ENCODE measurements around the gene RAB3IL1.

RAB3IL1 gene

DNA sequence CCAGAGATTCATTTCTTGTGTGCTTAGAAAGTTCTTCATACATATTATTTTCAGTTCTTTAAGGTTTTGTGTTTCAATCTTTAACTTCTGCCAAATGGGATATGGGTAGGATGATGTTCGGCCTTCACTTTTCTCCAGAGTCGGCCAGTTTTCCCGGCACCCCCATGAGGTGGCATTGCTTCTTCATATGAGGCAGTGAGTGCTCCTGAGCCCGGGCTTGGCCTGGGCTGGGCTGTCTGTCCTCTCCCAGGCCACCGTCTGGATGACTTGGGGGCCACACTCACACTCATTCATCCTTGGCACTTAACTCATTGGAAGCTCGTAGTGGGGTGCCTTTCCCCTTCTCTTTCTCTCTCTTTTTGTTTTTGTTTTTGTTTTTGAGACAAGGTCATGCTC is 65.5 kb downstream of the RAB3IL1 start:
- H3K9ac ChIP-seq (ENCODE audit: low read depth, low read length): no peak overlapping the region
- no peaks in the 10 kb centered on the region for H3K27me3 ChIP-seq (ENCODE audit: insufficient read depth, low read length, poor library complexity)
- H2AFZ ChIP-seq (ENCODE audit: low read depth, low read length): no peak overlapping the region
- peaks cover 62% of the 10 kb centered on the region for H4K20me1 ChIP-seq (ENCODE audit: insufficient read depth, low read length)
- TF ChIP-seq EZH2 (IDR thresholded peaks at IDR 0.05; ENCODE audit: borderline replicate concordance, low read depth, low read length, severe bottlenecking): no peak
- TF ChIP-seq, protein P1, sequence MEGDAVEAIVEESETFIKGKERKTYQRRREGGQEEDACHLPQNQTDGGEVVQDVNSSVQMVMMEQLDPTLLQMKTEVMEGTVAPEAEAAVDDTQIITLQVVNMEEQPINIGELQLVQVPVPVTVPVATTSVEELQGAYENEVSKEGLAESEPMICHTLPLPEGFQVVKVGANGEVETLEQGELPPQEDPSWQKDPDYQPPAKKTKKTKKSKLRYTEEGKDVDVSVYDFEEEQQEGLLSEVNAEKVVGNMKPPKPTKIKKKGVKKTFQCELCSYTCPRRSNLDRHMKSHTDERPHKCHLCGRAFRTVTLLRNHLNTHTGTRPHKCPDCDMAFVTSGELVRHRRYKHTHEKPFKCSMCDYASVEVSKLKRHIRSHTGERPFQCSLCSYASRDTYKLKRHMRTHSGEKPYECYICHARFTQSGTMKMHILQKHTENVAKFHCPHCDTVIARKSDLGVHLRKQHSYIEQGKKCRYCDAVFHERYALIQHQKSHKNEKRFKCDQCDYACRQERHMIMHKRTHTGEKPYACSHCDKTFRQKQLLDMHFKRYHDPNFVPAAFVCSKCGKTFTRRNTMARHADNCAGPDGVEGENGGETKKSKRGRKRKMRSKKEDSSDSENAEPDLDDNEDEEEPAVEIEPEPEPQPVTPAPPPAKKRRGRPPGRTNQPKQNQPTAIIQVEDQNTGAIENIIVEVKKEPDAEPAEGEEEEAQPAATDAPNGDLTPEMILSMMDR (IDR thresholded peaks at IDR 0.05; ENCODE audit: borderline replicate concordance, extremely low read depth, low read length, poor library complexity, severe bottlenecking): no peak
- ATAC-seq (ENCODE audit: insufficient read depth, low read depth): no peak
- H3K4me3 ChIP-seq (ENCODE audit: low read depth in 1 of 2, low read length in 2 of 2): no peak overlapping the region
- peaks cover 40% of the 10 kb centered on the region for H3K79me2 ChIP-seq (ENCODE audit: insufficient read depth, low read length)
- no peak for DNase-seq
- no peak overlapping the region for H3K4me2 ChIP-seq (ENCODE audit: insufficient read depth, low read length)
- H3K27ac ChIP-seq (ENCODE audit: low read length): no peak overlapping the region
- no peaks in the 10 kb centered on the region for H3K9me3 ChIP-seq (ENCODE audit: insufficient read depth, low read length, severe bottlenecking)
- no peaks in the 10 kb centered on the region for H3K4me1 ChIP-seq (ENCODE audit: insufficient read depth, low read length)
- peaks cover 98% of the 10 kb centered on the region for H3K36me3 ChIP-seq (ENCODE audit: insufficient read depth, low read length)

DNA sequence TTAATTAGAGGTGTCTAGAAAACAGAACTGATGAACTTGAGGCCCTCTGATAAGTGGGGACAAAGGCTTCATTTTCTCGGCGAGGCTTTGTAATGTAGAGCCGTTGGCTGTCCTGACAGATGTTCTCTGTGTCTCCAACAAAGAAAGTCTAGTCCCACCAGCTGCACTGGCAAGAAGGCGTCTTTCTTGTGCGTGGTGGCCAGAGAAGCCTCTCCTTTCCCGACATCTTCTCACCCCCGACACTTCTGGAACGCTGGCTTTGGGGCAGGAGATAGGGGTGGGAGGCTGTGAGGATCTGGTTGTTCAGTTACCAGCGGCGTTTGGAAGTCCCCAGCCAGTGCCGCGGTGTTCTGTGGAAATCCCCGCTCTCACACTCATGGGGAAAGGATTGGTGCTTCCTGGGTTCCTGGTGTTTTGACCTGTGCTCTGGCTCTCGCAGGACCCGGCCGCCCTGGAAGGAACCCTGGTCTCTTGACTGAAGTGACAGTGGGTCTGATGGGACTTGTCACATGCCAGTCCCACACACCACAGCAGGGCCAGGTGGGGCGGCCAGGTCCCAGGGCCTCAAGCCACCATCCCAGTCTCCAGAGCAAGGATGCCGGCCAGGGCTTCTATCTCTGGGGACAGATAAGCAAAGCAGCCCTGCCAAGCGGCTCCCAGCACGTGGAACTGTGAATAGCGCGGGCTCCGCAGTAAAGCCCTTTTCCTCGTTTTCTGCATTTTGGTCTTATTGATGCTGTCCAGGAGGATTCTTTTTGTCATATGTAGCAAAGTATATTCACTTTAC is 66.1 kb downstream of the RAB3IL1 start:
- Histone ChIP-seq H3K27ac (ENCODE audit: low read length) (no peak overlapping the region), H3K9ac (ENCODE audit: low read depth, low read length) (no peak overlapping the region), H3K9me3 (ENCODE audit: insufficient read depth, low read length, severe bottlenecking) (no peaks in the 10 kb centered on the region), H4K20me1 (ENCODE audit: insufficient read depth, low read length) (peaks cover 57% of the 10 kb centered on the region), H3K79me2 (ENCODE audit: insufficient read depth, low read length) (peaks cover 42% of the 10 kb centered on the region), H3K27me3 (ENCODE audit: insufficient read depth, low read length, poor library complexity) (no peaks in the 10 kb centered on the region), H3K36me3 (ENCODE audit: insufficient read depth, low read length) (peaks cover 98% of the 10 kb centered on the region), H3K4me3 (ENCODE audit: low read depth in 1 of 2, low read length in 2 of 2) (no peak overlapping the region), H3K4me2 (ENCODE audit: insufficient read depth, low read length) (no peak overlapping the region), H3K4me1 (ENCODE audit: insufficient read depth, low read length) (no peaks in the 10 kb centered on the region), H2AFZ (ENCODE audit: low read depth, low read length) (no peak overlapping the region)
- ATAC-seq (ENCODE audit: insufficient read depth, low read depth) (no peak), DNase-seq (no peak)
- no peak for TF ChIP-seq EZH2 (IDR thresholded peaks at IDR 0.05; ENCODE audit: borderline replicate concordance, low read depth, low read length, severe bottlenecking)
- TF ChIP-seq, protein P1 (IDR thresholded peaks at IDR 0.05; ENCODE audit: borderline replicate concordance, extremely low read depth, low read length, poor library complexity, severe bottlenecking): no peak

DNA sequence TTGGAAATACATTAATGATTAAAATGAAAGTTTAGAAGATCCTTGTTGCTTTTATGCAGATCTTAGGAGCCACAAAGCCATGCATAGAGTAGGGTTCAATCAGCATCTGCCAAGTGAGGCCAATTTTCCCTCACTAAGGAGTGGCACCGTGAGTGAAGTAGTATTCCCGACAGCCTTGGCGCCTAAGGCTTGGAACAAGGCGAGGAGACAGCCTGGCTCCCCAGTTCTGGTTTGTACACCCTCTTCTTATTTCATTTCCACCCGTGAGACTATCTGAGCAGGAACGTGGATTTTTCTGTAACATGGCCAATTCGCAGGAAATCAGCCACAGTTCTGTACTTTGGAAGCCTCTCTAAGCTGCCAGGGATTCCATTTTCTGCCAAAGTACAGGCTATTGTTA is 66.7 kb downstream of the RAB3IL1 start:
- ATAC-seq (ENCODE audit: insufficient read depth, low read depth) (no peak), DNase-seq (no peak)
- no peaks in the 10 kb centered on the region for H3K27me3 ChIP-seq (ENCODE audit: insufficient read depth, low read length, poor library complexity)
- H3K27ac ChIP-seq (ENCODE audit: low read length): no peak overlapping the region
- H4K20me1 ChIP-seq (ENCODE audit: insufficient read depth, low read length): peaks cover 50% of the 10 kb centered on the region
- no peaks in the 10 kb centered on the region for H3K9me3 ChIP-seq (ENCODE audit: insufficient read depth, low read length, severe bottlenecking)
- H3K4me1 ChIP-seq (ENCODE audit: insufficient read depth, low read length): no peaks in the 10 kb centered on the region
- no peak overlapping the region for H3K4me3 ChIP-seq (ENCODE audit: low read depth in 1 of 2, low read length in 2 of 2)
- no peak for TF ChIP-seq EZH2 (IDR thresholded peaks at IDR 0.05; ENCODE audit: borderline replicate concordance, low read depth, low read length, severe bottlenecking)
- TF ChIP-seq, protein P1 (IDR thresholded peaks at IDR 0.05; ENCODE audit: borderline replicate concordance, extremely low read depth, low read length, poor library complexity, severe bottlenecking): no peak
- H3K79me2 ChIP-seq (ENCODE audit: insufficient read depth, low read length): peaks cover 48% of the 10 kb centered on the region
- peaks cover 98% of the 10 kb centered on the region for H3K36me3 ChIP-seq (ENCODE audit: insufficient read depth, low read length)
- H3K4me2 ChIP-seq (ENCODE audit: insufficient read depth, low read length): no peak overlapping the region
- no peak overlapping the region for H3K9ac ChIP-seq (ENCODE audit: low read depth, low read length)
- no peak overlapping the region for H2AFZ ChIP-seq (ENCODE audit: low read depth, low read length)
